ENCODE measurements around the gene MAMSTR. TPM values are rescaled to one million over a fixed set of nuclear protein-coding genes. Genes with fewer than 3 reads are reported as not detected.
"Not testable (repeated sequence)": the region's sequence is repeated elsewhere in the genome, so short reads cannot be mapped to it uniquely, and the experiment has no call there.

Gene MAMSTR
- total RNA-seq, 1 experiment from 2014 or later, result 0.18 TPM

DNA sequence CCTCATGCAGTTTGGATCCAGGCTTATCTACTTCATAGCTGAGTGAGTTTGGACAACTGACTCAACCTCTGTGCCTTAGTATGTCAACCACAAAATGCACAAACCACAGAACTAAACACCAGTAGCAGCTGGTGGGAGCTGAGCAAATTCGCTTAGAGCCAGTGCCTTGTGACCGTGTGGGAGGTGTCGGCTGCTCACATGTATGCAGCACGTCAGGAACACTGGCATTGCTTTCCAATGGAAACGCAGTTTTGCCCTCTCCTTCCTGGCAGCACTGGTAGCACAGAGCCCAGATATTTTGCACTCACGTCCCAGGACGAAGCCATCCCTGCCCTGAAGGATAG, 38.4 kb downstream of the MAMSTR start:
- H3K79me2 ChIP-seq (ENCODE audit: low read length), result no peaks in the 10 kb centered on the region
- no peak for TF ChIP-seq EZH2 (IDR thresholded peaks at IDR 0.05; ENCODE audit: low read length, unreplicated experiment)
- TF ChIP-seq, protein P1, sequence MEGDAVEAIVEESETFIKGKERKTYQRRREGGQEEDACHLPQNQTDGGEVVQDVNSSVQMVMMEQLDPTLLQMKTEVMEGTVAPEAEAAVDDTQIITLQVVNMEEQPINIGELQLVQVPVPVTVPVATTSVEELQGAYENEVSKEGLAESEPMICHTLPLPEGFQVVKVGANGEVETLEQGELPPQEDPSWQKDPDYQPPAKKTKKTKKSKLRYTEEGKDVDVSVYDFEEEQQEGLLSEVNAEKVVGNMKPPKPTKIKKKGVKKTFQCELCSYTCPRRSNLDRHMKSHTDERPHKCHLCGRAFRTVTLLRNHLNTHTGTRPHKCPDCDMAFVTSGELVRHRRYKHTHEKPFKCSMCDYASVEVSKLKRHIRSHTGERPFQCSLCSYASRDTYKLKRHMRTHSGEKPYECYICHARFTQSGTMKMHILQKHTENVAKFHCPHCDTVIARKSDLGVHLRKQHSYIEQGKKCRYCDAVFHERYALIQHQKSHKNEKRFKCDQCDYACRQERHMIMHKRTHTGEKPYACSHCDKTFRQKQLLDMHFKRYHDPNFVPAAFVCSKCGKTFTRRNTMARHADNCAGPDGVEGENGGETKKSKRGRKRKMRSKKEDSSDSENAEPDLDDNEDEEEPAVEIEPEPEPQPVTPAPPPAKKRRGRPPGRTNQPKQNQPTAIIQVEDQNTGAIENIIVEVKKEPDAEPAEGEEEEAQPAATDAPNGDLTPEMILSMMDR (conservative IDR thresholded peaks at IDR 0.05; ENCODE audit: low read depth, low read length), result no peak
- no peak for TF ChIP-seq EZH2phosphoT487 (IDR thresholded peaks at IDR 0.05; ENCODE audit: borderline replicate concordance, low read length)
- DNase-seq (no peak), ATAC-seq (no peak)
- no peaks in the 10 kb centered on the region for H3K9me2 ChIP-seq (replicated peaks; ENCODE audit: low read length)
- no peak overlapping the region for H3K4me3 ChIP-seq (ENCODE audit: low read length)
- intact Hi-C loops (cut with micrococcal nuclease), result no loop called here
- H4K20me1 ChIP-seq (ENCODE audit: low read length), result no peaks in the 10 kb centered on the region
- ChIA-PET POLR2A (ENCODE audit: unreplicated experiment) (no interaction called here), CTCF (no interaction called here)
- no peak overlapping the region for H2AFZ ChIP-seq (ENCODE audit: low read length)
- H3K36me3 ChIP-seq (ENCODE audit: low read depth, low read length), result no peaks in the 10 kb centered on the region
- no peaks in the 10 kb centered on the region for H3K9me3 ChIP-seq (ENCODE audit: low read length)
- no peak overlapping the region for H3K27ac ChIP-seq (ENCODE audit: low read length)
- H3K27me3 ChIP-seq (ENCODE audit: low read length), result no peaks in the 10 kb centered on the region
- H3K4me1 ChIP-seq (ENCODE audit: insufficient read depth, low read length), result peaks cover 3% of the 10 kb centered on the region; the same call in 1 of the 2 replicates
- no peak overlapping the region for H3K4me2 ChIP-seq (ENCODE audit: low read length)
- BruUV-seq (replicated peaks), result no TSS peak
- H3F3A ChIP-seq (ENCODE audit: low read length, unreplicated experiment), result no peaks in the 10 kb centered on the region
- no peak overlapping the region for H3K9ac ChIP-seq (ENCODE audit: low read length)

DNA sequence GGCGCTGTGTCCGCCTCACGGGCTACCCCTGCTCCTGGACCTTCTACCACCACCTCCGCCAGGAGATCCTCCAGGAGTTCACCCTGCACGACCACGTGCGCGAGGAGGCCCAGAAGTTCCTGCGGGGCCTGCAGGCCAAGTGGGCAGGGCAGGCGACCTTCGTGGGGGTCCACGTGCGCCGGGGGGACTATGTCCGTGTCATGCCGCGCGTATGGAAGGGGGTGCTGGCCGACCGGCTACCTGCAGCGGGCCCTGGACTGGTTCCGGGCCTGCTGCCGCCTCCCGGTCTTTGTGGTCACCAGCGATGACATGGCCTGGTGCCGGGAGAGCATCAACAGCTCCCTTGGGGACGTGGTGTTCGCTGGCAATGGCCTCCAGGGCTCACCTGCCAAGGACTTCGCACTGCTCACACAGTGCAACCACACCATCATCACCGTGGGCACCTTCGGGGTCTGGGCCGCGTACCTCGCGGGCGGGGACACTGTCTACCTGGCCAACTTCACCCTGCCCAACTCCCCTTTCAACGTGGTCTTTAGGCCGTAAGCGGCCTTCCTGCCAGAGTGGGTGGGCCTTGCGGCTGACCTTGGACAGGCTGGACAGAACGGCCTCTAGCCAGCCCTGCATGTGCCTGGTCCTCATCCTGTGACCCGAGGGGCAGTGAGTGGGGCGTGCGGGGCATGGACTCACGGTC, 38.9 kb downstream of the MAMSTR start:
- CTCF ChIA-PET, result no interaction called here
- POLR2A ChIA-PET (ENCODE audit: unreplicated experiment), result no interaction called here
- H3K4me2 ChIP-seq (ENCODE audit: low read length), result no peak overlapping the region
- no peak overlapping the region for H2AFZ ChIP-seq (ENCODE audit: low read length)
- H3K36me3 ChIP-seq (ENCODE audit: low read depth, low read length), result no peaks in the 10 kb centered on the region
- no TSS peak for BruUV-seq (replicated peaks)
- no peak overlapping the region for H3K4me3 ChIP-seq (ENCODE audit: low read length)
- no peaks in the 10 kb centered on the region; the same call in 1 of the 2 replicates for H3K4me1 ChIP-seq (ENCODE audit: insufficient read depth, low read length)
- no peaks in the 10 kb centered on the region for H3F3A ChIP-seq (ENCODE audit: low read length, unreplicated experiment)
- intact Hi-C loops (cut with micrococcal nuclease), result no loop called here
- no peaks in the 10 kb centered on the region for H3K27me3 ChIP-seq (ENCODE audit: low read length)
- H3K27ac ChIP-seq (ENCODE audit: low read length), result no peak overlapping the region
- ATAC-seq (no peak), DNase-seq (no peak)
- H3K79me2 ChIP-seq (ENCODE audit: low read length), result no peaks in the 10 kb centered on the region
- no peak for TF ChIP-seq EZH2phosphoT487 (IDR thresholded peaks at IDR 0.05; ENCODE audit: borderline replicate concordance, low read length)
- TF ChIP-seq, protein P1 (conservative IDR thresholded peaks at IDR 0.05; ENCODE audit: low read depth, low read length), result no peak
- no peak for TF ChIP-seq EZH2 (IDR thresholded peaks at IDR 0.05; ENCODE audit: low read length, unreplicated experiment)
- H3K9ac ChIP-seq (ENCODE audit: low read length), result no peak overlapping the region
- no peaks in the 10 kb centered on the region for H3K9me2 ChIP-seq (replicated peaks; ENCODE audit: low read length)
- H3K9me3 ChIP-seq (ENCODE audit: low read length), result no peaks in the 10 kb centered on the region
- no peaks in the 10 kb centered on the region for H4K20me1 ChIP-seq (ENCODE audit: low read length)

DNA sequence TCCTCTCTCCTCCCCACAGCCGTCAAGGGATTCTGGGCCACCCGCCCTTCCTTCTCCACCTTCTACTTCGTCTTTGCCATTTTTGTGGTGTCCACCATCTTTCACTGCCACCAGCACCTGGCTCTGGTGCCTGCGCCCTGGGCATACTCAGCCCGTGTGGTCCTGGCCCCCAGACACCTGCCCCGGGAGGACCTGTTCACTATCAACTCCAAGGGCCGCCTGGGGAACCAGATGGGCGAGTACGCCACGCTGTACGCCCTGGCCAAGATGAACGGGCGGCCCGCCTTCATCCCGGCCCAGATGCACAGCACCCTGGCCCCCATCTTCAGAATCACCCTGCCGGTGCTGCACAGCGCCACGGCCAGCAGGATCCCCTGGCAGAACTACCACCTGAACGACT, 39.5 kb downstream of the MAMSTR start:
- H3K4me1 ChIP-seq (ENCODE audit: insufficient read depth, low read length); POLR2A ChIA-PET (ENCODE audit: unreplicated experiment); H3K9me3 ChIP-seq (ENCODE audit: low read length); H3K9ac ChIP-seq (ENCODE audit: low read length); H3K36me3 ChIP-seq (ENCODE audit: low read depth, low read length); H3K27ac ChIP-seq (ENCODE audit: low read length); H3K4me2 ChIP-seq (ENCODE audit: low read length); BruUV-seq (replicated peaks); ATAC-seq; H3K27me3 ChIP-seq (ENCODE audit: low read length); DNase-seq; H3K9me2 ChIP-seq (replicated peaks; ENCODE audit: low read length); H3K4me3 ChIP-seq (ENCODE audit: low read length); H3K79me2 ChIP-seq (ENCODE audit: low read length); H4K20me1 ChIP-seq (ENCODE audit: low read length); CTCF ChIA-PET; H3F3A ChIP-seq (ENCODE audit: low read length, unreplicated experiment); intact Hi-C loops (cut with micrococcal nuclease); H2AFZ ChIP-seq (ENCODE audit: low read length): not testable (repeated sequence)

Data from PC-3 (cell line).